GM19023 (cell line): Measurements from ENCODE around the gene NECTIN1.

Experiments used
- ATAC-seq: cut with Tn5 transposase; IDR thresholded peaks from one replicate; pipeline ENCODE4 v1.9.1; 2021; ENCODE audit warnings: mild to moderate bottlenecking, moderate library complexity; ENCODE audit not compliant: unreplicated experiment

NECTIN1 gene

GRCh38 chr11:119755356-119756071 is 26.5 kb upstream of the NECTIN1 start:
- ATAC-seq, result no peak

DNA sequence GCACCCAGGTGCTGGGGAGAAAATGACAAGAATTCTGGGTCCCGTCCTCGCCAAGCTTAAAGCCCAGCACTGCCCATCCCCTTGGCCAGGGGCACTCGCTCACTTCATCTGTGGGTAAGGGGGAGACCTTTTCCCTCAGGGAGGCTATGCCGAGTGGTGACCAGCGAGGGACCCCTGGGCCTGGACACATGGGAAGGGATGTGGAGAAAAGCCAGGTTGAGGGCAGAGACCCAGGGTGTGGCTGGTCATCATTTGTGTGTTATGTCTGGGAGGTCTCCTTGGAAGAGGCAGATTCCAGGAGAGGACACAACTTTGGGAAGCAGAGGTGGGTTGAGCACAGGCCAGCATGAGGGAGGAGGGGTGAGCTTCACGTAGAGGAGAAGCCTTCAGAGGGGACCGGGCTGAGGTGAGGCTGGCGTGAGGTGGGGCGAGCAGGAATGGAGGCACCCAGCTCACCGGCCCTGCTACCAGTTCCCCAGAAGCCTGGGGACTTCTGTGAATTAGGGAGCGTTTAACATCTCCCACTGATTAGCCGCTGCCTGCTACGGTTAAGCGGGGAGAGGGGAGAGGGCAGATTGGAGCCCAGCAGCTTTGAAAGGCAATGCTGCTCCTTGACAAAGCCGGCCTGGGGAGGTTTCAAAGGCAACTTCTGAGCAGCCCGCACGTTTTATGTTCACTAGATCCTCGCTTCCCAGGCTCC is 25.8 kb upstream of the NECTIN1 start:
- ATAC-seq, result no peak

DNA sequence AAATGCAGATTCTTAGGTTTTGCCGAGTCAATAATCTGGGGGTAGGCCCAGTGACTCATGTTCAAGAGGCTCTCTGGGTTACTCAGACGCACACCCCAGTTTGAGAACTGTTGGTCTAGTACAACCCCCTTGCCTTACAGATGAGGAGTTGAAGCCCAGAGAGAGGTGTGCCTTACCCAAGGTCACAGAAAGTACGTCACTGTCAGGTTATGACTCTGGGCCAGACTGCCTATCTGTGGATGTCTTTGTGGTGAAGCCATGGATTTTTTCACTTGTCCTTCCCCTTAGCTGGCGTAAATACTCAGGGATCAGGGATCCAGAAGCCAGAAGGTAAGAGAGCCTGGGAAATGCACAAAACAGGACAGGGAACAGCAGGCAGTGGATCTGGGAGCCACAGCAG is 25.2 kb upstream of the NECTIN1 start:
- ATAC-seq, result no peak

DNA sequence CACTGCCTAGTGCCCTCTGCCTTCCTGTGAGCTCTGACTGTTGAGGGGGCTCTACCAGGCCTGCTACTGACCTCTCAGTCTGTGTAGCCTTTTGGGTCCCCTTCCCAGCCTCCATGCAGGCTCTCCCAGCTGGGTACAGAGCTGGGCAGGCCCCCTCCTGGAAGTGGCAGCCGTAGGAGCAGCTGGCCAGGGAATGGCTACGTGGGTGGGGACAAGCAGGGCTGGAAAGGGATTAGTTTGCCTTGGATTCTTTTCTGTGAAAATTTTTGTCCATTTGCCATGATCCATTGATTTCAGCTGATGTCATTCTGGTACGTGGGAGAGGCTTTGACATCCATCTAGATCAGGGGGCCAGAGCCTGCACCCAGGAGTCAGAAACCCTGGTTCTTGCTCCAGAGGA is 23.9 kb upstream of the NECTIN1 start:
- ATAC-seq, result no peak

DNA sequence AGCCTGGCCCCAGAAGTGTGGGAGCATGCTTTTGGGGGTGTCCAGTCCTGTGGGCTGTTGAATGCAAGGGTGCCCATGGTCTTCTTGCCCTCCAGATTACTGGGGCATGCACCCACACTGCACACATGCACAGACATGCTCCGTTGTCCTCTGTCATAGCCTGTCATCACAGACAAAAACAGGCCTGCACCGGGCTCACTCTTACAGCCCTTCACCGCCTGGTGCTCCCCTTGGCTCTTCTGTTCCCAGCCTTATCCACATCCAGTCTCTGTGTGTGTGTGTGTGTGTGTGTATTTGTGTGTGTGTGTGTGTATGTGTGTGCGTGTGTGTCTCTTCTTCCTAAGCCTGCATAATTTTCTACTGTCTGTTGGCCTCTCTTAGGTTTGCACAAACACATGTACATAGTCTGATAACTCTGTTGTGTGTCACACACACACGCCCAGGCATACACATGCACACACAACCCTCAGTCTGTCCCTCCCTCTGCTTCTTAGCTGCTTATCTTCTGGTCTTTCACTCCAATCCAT is 23.4 kb upstream of the NECTIN1 start:
- no peak for ATAC-seq

GRCh38 chr11:119750056-119750455 is 21.1 kb upstream of the NECTIN1 start:
- no peak for ATAC-seq

- no peak for ATAC-seq
Observed at GRCh38 chr11:119749006-119749565, 20.1 kb upstream of the NECTIN1 start.

- no peak for ATAC-seq
Observed at GRCh38 chr11:119747868-119748660, 19.1 kb upstream of the NECTIN1 start.

DNA sequence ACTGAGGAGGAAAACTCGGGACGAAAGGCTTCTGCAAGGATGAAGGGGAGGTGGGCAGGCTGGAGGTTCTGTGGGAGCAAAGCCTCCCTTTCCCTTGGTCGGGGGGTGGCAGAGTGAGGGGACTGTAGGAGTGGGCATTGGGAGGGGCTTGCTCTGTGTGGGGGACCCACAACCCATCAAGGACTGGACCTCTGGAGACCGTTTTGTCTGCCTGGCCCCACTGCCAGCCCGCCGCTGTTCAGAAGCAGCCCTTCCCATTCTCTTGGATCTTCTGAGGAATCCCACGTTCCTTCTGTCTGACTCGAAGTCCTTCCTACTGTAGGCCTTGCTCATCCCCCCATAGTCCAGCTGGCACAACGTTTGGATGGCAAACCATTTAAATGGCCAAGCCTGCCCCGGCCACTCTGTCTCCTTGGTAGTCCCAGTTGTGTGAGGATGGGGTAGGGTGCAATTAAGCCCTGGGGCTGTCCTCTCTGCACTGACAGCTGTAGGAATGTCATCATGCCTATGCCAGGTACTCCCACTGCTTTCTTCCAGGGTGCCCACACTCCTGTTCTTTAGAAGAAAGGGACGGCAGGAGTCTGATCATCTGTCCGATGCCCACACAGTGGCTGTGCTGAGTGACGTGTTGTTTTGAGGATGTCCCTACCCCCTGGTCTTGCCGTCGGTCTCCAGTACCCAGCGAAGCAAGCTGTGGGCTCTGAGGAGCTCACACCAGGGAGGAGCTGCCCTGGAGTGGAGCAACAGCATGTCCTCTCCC is 17.0 kb upstream of the NECTIN1 start:
- no peak for ATAC-seq

- no peak for ATAC-seq
Observed at GRCh38 chr11:119745112-119745511, 16.1 kb upstream of the NECTIN1 start.

- no peak for ATAC-seq
Observed at GRCh38 chr11:119744577-119744976, 15.6 kb upstream of the NECTIN1 start.

DNA sequence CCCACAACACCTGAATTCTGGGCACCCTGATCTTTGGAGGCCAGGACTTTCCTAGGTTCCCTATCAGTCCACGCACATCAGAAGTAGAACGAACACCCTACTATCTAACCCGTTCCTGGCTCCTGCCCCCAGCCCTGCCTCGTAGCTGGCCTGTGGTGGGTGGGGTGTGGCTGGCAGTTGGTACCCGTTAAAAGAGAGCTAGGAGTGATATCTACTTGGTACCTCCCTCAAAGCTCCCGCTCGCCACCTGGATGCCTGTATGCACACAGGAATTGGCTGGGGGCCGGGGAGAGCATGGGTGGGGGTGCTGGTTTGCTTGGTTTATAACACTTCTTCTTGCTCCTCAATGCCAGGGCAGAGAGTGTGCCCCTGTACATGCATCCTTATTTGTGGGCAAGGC is 14.0 kb upstream of the NECTIN1 start:
- ATAC-seq, result no peak

DNA sequence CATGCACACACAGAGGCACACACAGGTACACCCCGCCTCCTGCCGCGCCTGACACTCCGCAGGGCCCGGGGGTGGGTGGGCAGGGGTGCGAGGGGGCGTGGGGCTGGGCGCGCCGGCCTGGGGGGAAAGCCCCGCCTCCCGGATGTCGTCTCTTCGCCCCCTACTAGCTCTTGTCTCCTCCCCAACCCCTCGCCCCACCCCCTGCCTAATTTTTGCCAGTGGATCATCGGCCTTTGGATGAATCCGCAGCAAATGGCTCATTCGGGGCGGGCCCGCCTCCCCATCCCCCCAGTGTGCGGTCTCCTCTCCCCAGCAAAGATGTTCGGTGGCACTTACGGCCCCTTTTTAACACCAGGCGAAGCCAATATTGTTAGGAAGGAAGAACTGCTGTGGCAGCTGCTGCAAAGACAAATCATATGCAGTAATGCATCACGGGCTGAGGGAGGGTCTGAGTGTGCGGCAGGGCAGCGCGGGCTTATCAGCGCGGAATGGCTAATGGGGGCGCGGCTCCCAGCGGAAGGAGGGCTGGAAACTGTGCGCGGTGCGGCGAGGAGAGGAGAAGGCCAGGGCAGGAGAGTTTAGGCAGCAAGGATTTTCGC is 13.4 kb upstream of the NECTIN1 start:
- no peak for ATAC-seq

DNA sequence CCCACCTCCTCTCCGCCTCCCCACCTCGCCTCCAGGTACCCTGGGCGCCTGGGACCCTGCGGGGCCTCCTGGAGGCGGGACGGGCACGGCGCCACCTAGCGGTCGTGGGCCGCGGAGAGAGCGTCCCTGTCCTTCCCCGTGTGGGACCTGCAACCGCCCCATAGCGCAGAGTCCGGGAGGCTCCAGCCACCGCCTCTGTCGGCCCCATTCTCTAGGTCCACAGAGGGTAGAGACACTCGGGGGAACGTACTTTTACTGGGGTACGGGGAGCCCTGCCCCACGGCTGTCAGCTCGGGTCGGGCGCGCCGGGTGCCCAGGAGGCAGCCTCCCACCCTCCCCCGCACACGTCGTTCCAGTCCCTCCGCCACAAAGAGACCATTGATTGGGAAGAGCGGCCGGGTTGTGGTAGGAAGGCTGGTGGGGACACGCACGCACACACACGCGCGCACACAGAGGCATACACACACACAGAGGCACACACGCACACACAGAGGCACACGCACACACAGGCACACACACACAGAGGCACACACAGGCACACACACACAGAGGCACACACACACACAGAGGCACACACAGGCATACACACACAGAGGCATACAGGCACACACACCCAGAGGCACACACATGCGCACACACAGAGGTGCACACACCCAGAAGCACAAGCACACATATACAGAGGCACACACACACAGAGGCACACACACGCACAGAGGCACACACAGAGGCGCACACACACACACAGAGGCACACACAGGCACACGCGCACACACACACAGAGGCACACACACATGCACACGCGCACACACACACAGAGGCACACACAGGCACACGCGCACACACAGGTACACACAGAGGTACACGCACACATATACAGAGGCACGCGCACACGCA is 12.6 kb upstream of the NECTIN1 start:
- ATAC-seq, result no peak

DNA sequence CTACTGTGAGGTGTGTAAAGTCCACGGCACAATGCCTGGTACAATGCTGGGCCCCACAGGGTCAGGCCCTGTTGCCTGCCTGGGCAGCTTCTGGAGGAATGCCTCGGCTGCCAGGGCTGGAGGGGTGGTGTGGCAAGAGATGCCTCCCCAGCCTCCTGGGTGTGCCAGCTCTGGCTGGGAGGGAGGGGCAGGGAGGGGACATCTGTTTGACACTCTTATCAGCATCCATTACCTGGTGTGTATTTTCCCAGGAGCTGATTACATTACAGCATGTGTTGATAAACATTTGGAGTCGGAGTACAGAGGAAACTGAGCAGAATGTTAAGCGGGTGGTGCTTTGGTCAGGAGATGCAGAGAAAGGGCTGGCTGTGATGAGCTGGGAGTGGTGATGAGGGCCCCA is 11.0 kb upstream of the NECTIN1 start:
- no peak for ATAC-seq

DNA sequence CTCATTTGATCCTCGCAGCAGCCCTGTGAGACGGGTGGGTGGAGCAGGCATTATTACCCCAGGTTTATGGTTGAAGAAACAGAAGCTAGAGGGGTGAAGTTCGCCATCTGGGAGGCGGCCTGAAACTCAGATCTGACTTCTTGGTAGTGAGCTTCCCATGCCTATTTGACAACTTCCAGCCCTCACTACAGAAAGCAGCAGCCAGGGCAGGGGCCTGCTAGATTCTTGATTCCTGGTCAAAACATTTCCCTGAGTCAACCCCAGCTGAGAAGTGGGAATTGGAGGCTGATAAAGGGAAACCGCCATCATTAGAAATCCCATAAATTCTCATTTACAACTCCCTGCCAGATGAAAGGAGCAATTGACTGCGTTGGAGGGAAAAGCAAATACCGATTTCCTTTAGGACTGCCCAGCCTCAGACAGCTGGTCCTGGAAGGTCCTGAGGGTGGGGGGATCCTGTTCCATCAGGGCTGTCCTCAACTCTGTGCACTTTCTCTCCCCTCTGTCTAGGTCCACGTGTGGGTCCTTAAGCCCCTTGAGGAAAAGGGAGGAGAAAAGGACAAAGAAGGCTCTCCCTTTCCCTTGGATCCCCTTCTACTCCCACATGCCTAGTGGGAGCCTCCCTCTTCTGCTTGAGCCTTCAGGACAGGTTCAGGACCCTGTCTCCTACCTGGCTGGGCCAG is 10.2 kb upstream of the NECTIN1 start:
- ATAC-seq, result no peak

DNA sequence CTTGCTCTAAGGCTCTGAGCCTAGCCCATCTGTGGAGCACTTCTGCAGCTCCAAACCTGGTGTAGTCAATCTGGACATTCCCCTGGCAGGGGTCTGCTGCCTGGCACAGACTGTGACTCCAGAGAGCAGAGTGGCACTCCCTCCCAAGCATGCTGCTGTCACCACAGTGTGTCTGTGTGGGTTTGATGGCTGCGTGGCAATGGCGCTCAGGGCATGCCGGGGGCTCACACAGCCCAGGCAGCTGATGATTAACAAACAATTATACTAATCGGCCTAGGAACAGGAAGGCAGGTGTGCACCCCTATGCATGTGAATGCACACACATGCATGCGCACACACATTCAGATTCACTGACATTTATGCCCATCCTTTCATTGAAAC is 9.0 kb upstream of the NECTIN1 start:
- no peak for ATAC-seq

- ATAC-seq, result no peak
Observed at GRCh38 chr11:119737366-119738058, 8.5 kb upstream of the NECTIN1 start.
